H1 (cell line): ENCODE data around the gene VAV2. TPM values are rescaled to one million over a fixed set of nuclear protein-coding genes. Genes with fewer than 3 reads are reported as not detected.

ENCODE experiments used
- CTCF ChIA-PET: fragments of 300-600 bp; sonication (Branson Sonifier 250); formaldehyde crosslinking; loops from one replicate; lab custom pipeline; 2021; ENCODE audit not compliant: partially characterized antibody; lab: Charles Lee
- POLR2A ChIA-PET: fragments of 300-600 bp; sonication (Branson Sonifier 250); formaldehyde crosslinking; loops from one replicate; lab custom pipeline; 2021; ENCODE audit warnings: inconsistent platforms; ENCODE audit not compliant: partially characterized antibody; lab: Charles Lee
- DNase-seq, 2 experiments: peaks; one replicate each; pipeline versions ENCODE4 v3.0.0 to v3.0.0-alpha.2; 2010 to 2022; ENCODE audit warnings: low spot score in 2 of 2, low read depth in 1 of 2, mixed read lengths in 1 of 2
- FAIRE-seq: peaks from 2 replicates; lab custom pipeline; 2011; peaks lifted over from hg19 to GRCh38; lab: Jason Lieb, UNC
- H2AFZ ChIP-seq: 2 replicates; pipeline ENCODE4 v1.8.1; 2012; ENCODE audit warnings: low read length, inconsistent platforms
- H2AK5ac ChIP-seq: 2 replicates; pipeline ENCODE4 v1.6.1; 2013; ENCODE audit warnings: low read depth, low read length
- H2BK120ac ChIP-seq: replicated peaks from 2 replicates; pipeline ENCODE3; 2013; ENCODE audit warnings: low read depth, low read length, inconsistent platforms
- H2BK12ac ChIP-seq: 2 replicates; pipeline ENCODE4 v1.6.1; 2013; ENCODE audit warnings: low read depth, low read length
- H2BK15ac ChIP-seq: 2 replicates; pipeline ENCODE4 v1.6.1; 2013; ENCODE audit warnings: low read length
- H2BK20ac ChIP-seq: 2 replicates; pipeline ENCODE4 v1.6.1; 2013; ENCODE audit warnings: low read length
- H2BK5ac ChIP-seq: 2 replicates; pipeline ENCODE4 v1.6.1; 2013; ENCODE audit warnings: low read depth, low read length
- H3K14ac ChIP-seq: 2 replicates; pipeline ENCODE4 v1.6.1; 2013; ENCODE audit warnings: inconsistent platforms; ENCODE audit not compliant: insufficient read length
- H3K18ac ChIP-seq: 2 replicates; pipeline ENCODE4 v1.6.1; 2013; ENCODE audit warnings: low read length; ENCODE audit errors: extremely low read depth
- H3K23ac ChIP-seq: 2 replicates; pipeline ENCODE4 v1.6.1; 2013; ENCODE audit warnings: inconsistent platforms; ENCODE audit not compliant: insufficient read length
- H3K23me2 ChIP-seq: 2 replicates; pipeline ENCODE4 v1.6.1; 2013; ENCODE audit warnings: low read depth, low read length
- H3K27ac ChIP-seq: 2 replicates; pipeline ENCODE4 v1.6.1; 2011; ENCODE audit warnings: low read depth, low read length, inconsistent platforms
- H3K27me3 ChIP-seq, 4 experiments: replicated peaks in 1 of 4; 1 replicate in 1 of 4; 2 replicates in 3 of 4; pipeline versions ENCODE4 v1.6.1 to v1.8.1; 2011 to 2013; ENCODE audit warnings: low read length in 3 of 4, mild to moderate bottlenecking in 3 of 4, inconsistent platforms in 2 of 4, mixed read lengths in 2 of 4, moderate library complexity in 1 of 4; ENCODE audit not compliant: control insufficient read depth in 3 of 4, insufficient read depth in 3 of 4; ENCODE audit errors: extremely low read depth in 1 of 4
- H3K36me3 ChIP-seq, 4 experiments: 2 replicates each; pipeline versions ENCODE4 v1.6.1 to v1.8.1; 2011 to 2013; ENCODE audit warnings: mild to moderate bottlenecking in 4 of 4, low read length in 3 of 4, moderate library complexity in 2 of 4, control low read depth in 1 of 4, inconsistent platforms in 1 of 4; ENCODE audit not compliant: insufficient read depth in 4 of 4, control insufficient read depth in 2 of 4
- H3K4ac ChIP-seq: replicated peaks from 2 replicates; pipeline ENCODE3; 2013; ENCODE audit warnings: low read length, low read depth, mixed read lengths, inconsistent platforms; ENCODE audit not compliant: insufficient read length
- H3K4me1 ChIP-seq, 4 experiments: replicated peaks in 1 of 4; 1 replicate in 1 of 4; 2 replicates in 3 of 4; pipeline versions ENCODE4 v1.6.1 to v1.8.1; 2011 to 2013; ENCODE audit warnings: low read length in 3 of 4, inconsistent platforms in 2 of 4, mixed read lengths in 1 of 4; ENCODE audit not compliant: insufficient read depth in 4 of 4, control insufficient read depth in 3 of 4
- H3K4me2 ChIP-seq, 2 experiments: 2 replicates each; pipeline versions ENCODE4 v1.6.1 to v1.8.1; 2011 to 2013; ENCODE audit warnings: low read depth in 2 of 2, low read length in 2 of 2, control low read depth in 1 of 2, inconsistent platforms in 1 of 2, mild to moderate bottlenecking in 1 of 2; ENCODE audit not compliant: insufficient read depth in 1 of 2
- H3K4me3 ChIP-seq, 4 experiments: fragments of 200-600, 300-600 bp in 1 of 4; sonication (generic), shearing (Covaris generic), sonication (Bioruptor Twin) in 1 of 4; 2 replicates each; pipeline versions ENCODE4 v1.5.1 to v1.8.1; 2011 to 2016; ENCODE audit warnings: low read length in 4 of 4, low read depth in 3 of 4, control low read depth in 2 of 4, inconsistent platforms in 2 of 4, mild to moderate bottlenecking in 2 of 4, mixed read lengths in 1 of 4, moderate library complexity in 1 of 4; ENCODE audit not compliant: insufficient read depth in 2 of 4; ENCODE audit errors: extremely low read depth in 1 of 4
- H3K56ac ChIP-seq: replicated peaks from 2 replicates; pipeline ENCODE3; 2013; ENCODE audit warnings: low read depth, mild to moderate bottlenecking, mixed read lengths, low read length, inconsistent platforms; ENCODE audit not compliant: insufficient read length
- H3K79me1 ChIP-seq: 2 replicates; pipeline ENCODE4 v1.6.1; 2013; ENCODE audit warnings: low read depth, low read length, control low read depth
- H3K79me2 ChIP-seq, 2 experiments: 2 replicates each; pipeline versions ENCODE4 v1.6.1 to v1.8.1; 2012 to 2013; ENCODE audit warnings: low read length in 2 of 2, mild to moderate bottlenecking in 2 of 2, inconsistent platforms in 1 of 2; ENCODE audit not compliant: insufficient read depth in 2 of 2, control insufficient read depth in 1 of 2
- H3K9ac ChIP-seq, 4 experiments: replicated peaks in 1 of 4; 1 replicate in 1 of 4; 2 replicates in 3 of 4; pipeline versions ENCODE4 v1.6.1 to v1.8.1; 2011 to 2013; ENCODE audit warnings: low read depth in 3 of 4, low read length in 3 of 4, control low read depth in 2 of 4, mild to moderate bottlenecking in 2 of 4, moderate library complexity in 2 of 4, inconsistent platforms in 1 of 4; ENCODE audit errors: extremely low read depth in 1 of 4
- H3K9me3 ChIP-seq, 2 experiments: 2 replicates each; pipeline versions ENCODE4 v1.6.1 to v1.8.1; 2012 to 2013; ENCODE audit warnings: mild to moderate bottlenecking in 2 of 2, moderate library complexity in 2 of 2, control low read depth in 1 of 2, inconsistent platforms in 1 of 2, low read depth in 1 of 2, low read length in 1 of 2, mixed read lengths in 1 of 2; ENCODE audit not compliant: insufficient read depth in 2 of 2
- H4K20me1 ChIP-seq, 2 experiments: replicated peaks in 1 of 2; 2 replicates each; pipeline versions ENCODE3 to v1.8.1; 2011 to 2013; ENCODE audit warnings: inconsistent platforms in 2 of 2, low read length in 2 of 2, mild to moderate bottlenecking in 1 of 2; ENCODE audit not compliant: insufficient read depth in 2 of 2, control insufficient read depth in 1 of 2
- H4K5ac ChIP-seq: 2 replicates; pipeline ENCODE4 v1.6.1; 2013; ENCODE audit warnings: low read length, low read depth, mixed read lengths, inconsistent platforms; ENCODE audit not compliant: insufficient read length
- H4K8ac ChIP-seq: 2 replicates; pipeline ENCODE4 v1.8.0; 2013; ENCODE audit warnings: mild to moderate bottlenecking, moderate library complexity, low read length, inconsistent platforms; ENCODE audit not compliant: insufficient read depth; ENCODE audit errors: extremely low read depth
- H4K91ac ChIP-seq: replicated peaks from 2 replicates; pipeline ENCODE3; 2013; ENCODE audit warnings: low read length, mixed read lengths, inconsistent platforms; ENCODE audit not compliant: insufficient read length
- BCL11A ChIP-seq, 2 experiments: IDR thresholded peaks; one replicate each; pipeline ENCODE4 v1.6.1; 2011; ENCODE audit warnings: low read depth in 2 of 2, low read length in 2 of 2, mild to moderate bottlenecking in 2 of 2
- CHD2 ChIP-seq: IDR thresholded peaks from 2 replicates; pipeline ENCODE4 v1.6.1; 2012; ENCODE audit warnings: low read length, improper control_type of control experiment
- KDM1A ChIP-seq: fragments of 200-600, 300-600 bp; sonication (generic); IDR thresholded peaks from 2 replicates; pipeline ENCODE4 v1.7.1; 2016; ENCODE audit warnings: mild to moderate bottlenecking, low read length, borderline replicate concordance
- POLR2A ChIP-seq, 2 experiments: IDR thresholded peaks; 1 replicate in 1 of 2; 2 replicates in 1 of 2; pipeline ENCODE4 v1.6.1; 2011; ENCODE audit warnings: low read depth in 2 of 2, low read length in 2 of 2, mild to moderate bottlenecking in 2 of 2; ENCODE audit errors: control extremely low read depth in 1 of 2
- POLR2AphosphoS5 ChIP-seq: IDR thresholded peaks from 2 replicates; pipeline ENCODE4 v1.6.1; 2011; ENCODE audit warnings: low read depth, low read length
- POU5F1 ChIP-seq: IDR thresholded peaks from 2 replicates; pipeline ENCODE4 v1.6.1; 2011; ENCODE audit warnings: low read depth, mild to moderate bottlenecking, low read length, moderate library complexity
- RFX5 ChIP-seq: IDR thresholded peaks from 2 replicates; pipeline ENCODE4 v1.6.1; 2011; ENCODE audit warnings: low read depth, low read length, improper control_type of control experiment, borderline replicate concordance
- SAP30 ChIP-seq: fragments of 300-600 bp; sonication (generic); IDR thresholded peaks from 2 replicates; pipeline ENCODE4 v1.7.1; 2012; ENCODE audit warnings: low read length, moderate library complexity, mild to moderate bottlenecking, inconsistent platforms; ENCODE audit not compliant: insufficient read depth, insufficient replicate concordance
- SP2 ChIP-seq: IDR thresholded peaks from 2 replicates; pipeline ENCODE4 v1.6.1; 2012; ENCODE audit warnings: mild to moderate bottlenecking, low read length, inconsistent platforms
- TAF7 ChIP-seq: optimal IDR thresholded peaks from 2 replicates; pipeline ENCODE3; 2011; ENCODE audit warnings: low read depth, mild to moderate bottlenecking, inconsistent platforms, low read length, moderate library complexity, borderline replicate concordance
- TEAD4 ChIP-seq: IDR thresholded peaks from 2 replicates; pipeline ENCODE4 v1.6.1; 2012; ENCODE audit warnings: low read depth, low read length, inconsistent platforms, mixed read lengths
- YY1 ChIP-seq: IDR thresholded peaks from 2 replicates; pipeline ENCODE4 v1.6.1; 2011; ENCODE audit warnings: low read depth, mild to moderate bottlenecking, low read length
- WGBS, 2 experiments: shearing (Covaris generic) in 1 of 2; methylation state at CpG; one replicate each; pipeline versions ENCODE4 v1.1.6 to v1.1.7; 2013 to 2015; ENCODE audit warnings: low lambda C conversion rate in 2 of 2, mixed read lengths in 2 of 2, inconsistent platforms in 1 of 2, low coverage in 1 of 2, missing lambda C conversion rate in 1 of 2; ENCODE audit not compliant: insufficient replicate concordance in 2 of 2, insufficient coverage in 1 of 2, insufficient read length in 1 of 2; ENCODE audit errors: extremely low coverage in 1 of 2, missing lambda C conversion rate in 1 of 2; 5-methylcytosine and 5-hydroxymethylcytosine counted together
- polyA plus RNA-seq, 7 experiments: library from polyadenylated mRNA; depleted of rRNA in 3 of 7; stranded (reverse) in 5 of 7; unstranded in 2 of 7; fragments of >200 nt in 5 of 7; fragments of 200-250 nt in 2 of 7; gene quantifications; 1 replicate in 5 of 7; 2 replicates in 1 of 7; 4 replicates in 1 of 7; pipeline versions ENCODE4 v1.2.1 to v1.2.3, GENCODE V29; 2011 to 2013; ENCODE audit warnings: missing spikeins in 2 of 7, mixed read lengths in 2 of 7
- total RNA-seq: library from RNA; stranded (reverse); fragmentation: NEBNext Ultra II Directional; extraction: Animal tissue kit (Norgen Biotek cat#: 25700); gene quantifications from 2 replicates; pipeline ENCODE4 v1.2.1, GENCODE V29; 2021
- TF ChIP-seq, protein P1 (sequence below): IDR thresholded peaks from 2 replicates; pipeline ENCODE4 v1.6.1; 2011; ENCODE audit warnings: low read depth, mild to moderate bottlenecking, low read length; ENCODE audit not compliant: insufficient read depth

The VAV2 gene
- total and polyA plus RNA-seq, 2 of the 8 experiments (the other 6 are each of a cell fraction or from before 2014, with no cell fraction given), result 13.6 to 37.6 TPM

DNA sequence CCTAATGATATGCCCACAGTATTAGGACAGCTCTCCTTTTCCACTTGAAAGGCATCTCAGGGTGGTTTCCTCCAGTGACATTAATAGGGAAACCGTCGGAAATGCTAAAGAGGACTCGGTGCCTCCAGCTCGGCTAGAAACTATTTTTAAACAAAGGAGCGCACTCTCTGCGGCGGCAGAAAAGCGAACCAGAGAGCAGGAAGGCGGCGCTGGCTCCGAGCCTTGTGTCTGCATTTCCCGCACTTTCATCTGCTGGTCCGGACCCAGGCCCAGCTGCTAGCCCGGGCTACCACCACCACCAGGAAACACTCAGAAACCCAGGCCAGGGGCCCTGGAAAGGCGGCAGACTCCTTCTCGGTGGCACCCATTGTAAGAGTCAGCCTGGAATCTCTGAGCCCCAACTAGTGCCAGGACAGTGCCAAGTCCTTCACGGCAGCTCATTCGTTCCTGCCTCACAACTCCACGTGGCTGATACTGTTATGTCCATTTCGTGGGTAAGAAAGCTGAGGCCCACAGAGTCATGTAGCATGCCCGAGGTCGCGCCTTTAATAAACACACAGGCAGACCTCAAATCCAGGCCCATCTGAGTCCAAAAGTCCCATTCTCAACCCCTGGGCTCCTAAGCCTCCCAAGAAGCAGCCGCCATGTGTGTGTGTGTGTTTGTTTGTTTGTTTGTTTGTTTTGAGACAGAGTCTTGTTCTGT lies 73.9 kb downstream of the VAV2 start:
- Histone ChIP-seq H3K14ac (no peak overlapping the region), H4K5ac (no peak overlapping the region), H3K4ac (no peak overlapping the region), H3K18ac (no peak overlapping the region), H2AFZ (no peak overlapping the region), H2BK20ac (no peak overlapping the region), H3K9me3 (no peaks in the 10 kb centered on the region), H3K4me3 (no peak overlapping the region), H3K4me2 (no peak overlapping the region), H3K36me3 (no peaks in the 10 kb centered on the region; a peak in 1 of 8 replicates), H2AK5ac (no peak overlapping the region), H3K79me1 (peaks cover 16% of the 10 kb centered on the region), H2BK12ac (no peak overlapping the region; the same call in 1 of the 2 replicates), H2BK120ac (no peak overlapping the region), H2BK15ac (0 out of 2 replicates have a peak overlapping the region, but pooled peaks have one; percentile 5), H4K91ac (no peak overlapping the region), H3K23ac (no peak overlapping the region), H4K20me1 (peaks cover 1 to 19% of the 10 kb centered on the region in 2 experiments), H2BK5ac (peak overlapping the region; percentile 81; the same call in 1 of the 2 replicates), H3K79me2 (peaks cover 0 to 59% of the 10 kb centered on the region in 2 experiments; a peak in 2 of 4 replicates), H3K9ac (no peak overlapping the region), H4K8ac (peak overlapping the region; percentile 47; the same call in 1 of the 2 replicates), H3K56ac (no peak overlapping the region), H3K23me2 (peaks cover 5% of the 10 kb centered on the region), H3K27me3 (no peaks in the 10 kb centered on the region), H3K27ac (no peak overlapping the region), H3K4me1 (peaks cover 4 to 24% (median 10%) of the 10 kb centered on the region in 4 experiments)
- ChIA-PET POLR2A (interaction anchor here (1.3 kb wide), 1 partner anchor 10 kb away, joined by 3 read pairs; no protein-coding TSS in a partner anchor), CTCF (interaction anchor here (0.6 to 3.2 kb wide), 6 partner anchors 9 to 760 kb away, joined by 3 to 9 read pairs (median 3); no protein-coding TSS in a partner anchor)
- FAIRE-seq, result no peak
- WGBS, 2 experiments, result 93% methylated on average over 24 of the region's 24 CpGs; no CpG with 5 or more reads in 1 of the 2 experiments
- DNase-seq, result no peak
- TF ChIP-seq CHD2 (no peak), BCL11A (IDR thresholded peaks at IDR 0.05; ENCODE audit: low read depth in 2 of 2, low read length in 2 of 2) (no peak), KDM1A (no peak), SP2 (no peak), TAF7 (no peak), POU5F1 (no peak), POLR2A (IDR thresholded peaks at IDR 0.05; ENCODE audit: control extremely low read depth in 1 of 2, low read depth in 2 of 2, low read length in 2 of 2) (no peak), RFX5 (no peak), SAP30 (no peak), TEAD4 (no peak), POLR2AphosphoS5 (no peak), YY1 (no peak)
- TF ChIP-seq, protein P1, sequence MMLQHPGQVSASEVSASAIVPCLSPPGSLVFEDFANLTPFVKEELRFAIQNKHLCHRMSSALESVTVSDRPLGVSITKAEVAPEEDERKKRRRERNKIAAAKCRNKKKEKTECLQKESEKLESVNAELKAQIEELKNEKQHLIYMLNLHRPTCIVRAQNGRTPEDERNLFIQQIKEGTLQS, result no peak
